ENCODE data around the gene RIMS3. TPM values are rescaled to one million over a fixed set of nuclear protein-coding genes. Genes with fewer than 3 reads are reported as not detected.

RIMS3 gene
- total RNA-seq, 1 donor from 2014 or later: 4.2 TPM

GRCh38 chr1:40638097-40639036 is 27.1 kb downstream of the RIMS3 start:
- DNase-seq (ENCODE audit: low read depth): no peak
- no peak for TF ChIP-seq CTCF (conservative IDR thresholded peaks at IDR 0.05; ENCODE audit: low read depth, low read length)
- H3K4me3 ChIP-seq (ENCODE audit: low read depth, low read length): no peak overlapping the region

- TF ChIP-seq CTCF (conservative IDR thresholded peaks at IDR 0.05; ENCODE audit: low read depth, low read length): no peak
- H3K4me3 ChIP-seq (ENCODE audit: low read depth, low read length): no peak overlapping the region
- no peak for DNase-seq (ENCODE audit: low read depth)
Observed at GRCh38 chr1:40637470-40638007, 27.9 kb downstream of the RIMS3 start.

- H3K4me3 ChIP-seq (ENCODE audit: low read depth, low read length): no peak overlapping the region
- no peak for TF ChIP-seq CTCF (conservative IDR thresholded peaks at IDR 0.05; ENCODE audit: low read depth, low read length)
- no peak for DNase-seq (ENCODE audit: low read depth)
Observed at GRCh38 chr1:40636777-40637176, 28.7 kb downstream of the RIMS3 start.

GRCh38 chr1:40635763-40636500 is 29.6 kb downstream of the RIMS3 start:
- no peak for TF ChIP-seq CTCF (conservative IDR thresholded peaks at IDR 0.05; ENCODE audit: low read depth, low read length)
- DNase-seq (ENCODE audit: low read depth): no peak
- no peak overlapping the region for H3K4me3 ChIP-seq (ENCODE audit: low read depth, low read length)

GRCh38 chr1:40634901-40635655 is 30.4 kb downstream of the RIMS3 start:
- no peak for DNase-seq (ENCODE audit: low read depth)
- H3K4me3 ChIP-seq (ENCODE audit: low read depth, low read length): no peak overlapping the region
- TF ChIP-seq CTCF (conservative IDR thresholded peaks at IDR 0.05; ENCODE audit: low read depth, low read length): no peak

GRCh38 chr1:40633931-40634376 is 31.5 kb downstream of the RIMS3 start:
- TF ChIP-seq CTCF (conservative IDR thresholded peaks at IDR 0.05; ENCODE audit: low read depth, low read length): no peak
- no peak for DNase-seq (ENCODE audit: low read depth)
- H3K4me3 ChIP-seq (ENCODE audit: low read depth, low read length): no peak overlapping the region
